ENCODE results near the gene ZNF76.

ZNF76 gene

DNA sequence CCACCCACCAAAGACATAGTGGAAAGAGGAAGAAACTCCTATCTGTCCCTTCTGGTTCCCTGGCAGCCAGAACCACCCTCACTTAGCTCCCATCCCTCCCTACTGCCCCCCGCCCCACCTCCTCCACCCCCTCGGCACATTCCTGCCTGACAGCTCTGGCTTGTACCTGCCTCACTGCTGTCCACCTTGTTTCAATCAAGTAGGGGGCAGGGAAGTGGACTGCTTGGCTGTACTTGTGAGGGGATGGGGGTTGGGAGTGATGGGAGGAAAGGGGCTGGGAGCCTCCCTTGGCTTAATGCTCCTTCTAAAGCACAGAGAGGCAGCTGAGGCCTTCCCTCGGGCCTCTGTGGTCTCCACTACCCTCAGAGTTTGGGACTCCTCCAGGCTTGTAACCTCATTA lies 22.1 kb upstream of the ZNF76 start:
- no peak for DNase-seq

GRCh38 chr6:35238843-35239289 lies 20.7 kb upstream of the ZNF76 start:
- no peak for DNase-seq

GRCh38 chr6:35239581-35239980 lies 20.0 kb upstream of the ZNF76 start:
- DNase-seq = no peak

DNA sequence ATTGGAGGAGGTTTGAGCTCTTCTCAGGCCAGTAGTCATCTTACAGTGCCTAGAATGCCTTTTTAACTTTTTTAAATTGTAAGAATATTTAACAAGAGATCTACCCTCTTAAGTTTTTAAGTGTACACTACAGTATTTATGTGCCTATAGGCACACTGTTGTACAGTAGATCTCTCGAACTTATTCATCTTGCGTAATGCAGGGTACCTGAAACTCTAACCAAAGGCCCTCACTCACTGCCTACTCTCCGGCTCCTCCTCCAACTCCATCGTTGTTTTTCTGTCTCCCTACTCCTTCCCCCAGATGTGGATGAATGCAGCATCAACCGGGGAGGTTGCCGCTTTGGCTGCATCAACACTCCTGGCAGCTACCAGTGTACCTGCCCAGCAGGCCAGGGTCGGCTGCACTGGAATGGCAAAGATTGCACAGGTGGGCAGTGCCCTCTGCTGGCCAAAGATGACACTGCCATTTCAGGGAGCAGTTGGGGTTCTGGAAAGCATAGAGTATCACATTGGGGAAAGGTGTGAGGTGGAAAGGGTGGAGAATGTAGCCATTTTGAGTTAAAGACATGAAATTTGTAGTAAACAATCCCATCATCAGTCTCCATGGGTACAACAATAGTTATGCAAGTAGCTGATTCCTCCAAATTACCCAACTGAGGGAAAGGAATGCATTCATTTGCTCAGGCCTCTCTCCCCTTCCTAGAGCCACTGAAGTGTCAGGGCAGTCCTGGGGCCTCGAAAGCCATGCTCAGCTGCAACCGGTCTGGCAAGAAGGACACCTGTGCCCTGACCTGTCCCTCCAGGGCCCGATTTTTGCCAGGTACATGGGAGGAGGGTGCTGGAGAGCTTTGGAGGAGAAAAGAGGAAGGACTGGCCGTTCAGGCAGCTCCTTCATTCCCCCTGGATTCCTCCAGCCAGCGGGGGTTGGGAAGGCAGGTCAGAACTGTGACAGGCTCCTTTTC lies 18.4 kb upstream of the ZNF76 start:
- DNase-seq = peak; percentile 58 to 77 (median 68)

GRCh38 chr6:35242486-35242885 lies 17.0 kb upstream of the ZNF76 start:
- DNase-seq = no peak

DNA sequence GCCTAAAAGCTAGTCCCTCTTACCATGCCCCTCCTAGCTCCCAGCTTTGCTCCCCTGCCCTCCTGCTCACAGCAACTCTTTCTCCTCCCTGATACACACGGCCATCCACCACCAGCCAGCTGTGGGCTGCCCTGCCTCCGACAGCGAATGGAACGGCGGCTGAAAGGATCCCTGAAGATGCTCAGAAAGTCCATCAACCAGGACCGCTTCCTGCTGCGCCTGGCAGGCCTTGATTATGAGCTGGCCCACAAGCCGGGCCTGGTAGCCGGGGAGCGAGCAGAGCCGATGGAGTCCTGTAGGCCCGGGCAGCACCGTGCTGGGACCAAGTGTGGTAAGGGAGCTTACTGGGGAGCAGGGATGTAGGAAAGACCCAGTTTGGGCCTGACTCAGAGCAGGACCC lies 16.6 kb upstream of the ZNF76 start:
- no peak for DNase-seq

DNA sequence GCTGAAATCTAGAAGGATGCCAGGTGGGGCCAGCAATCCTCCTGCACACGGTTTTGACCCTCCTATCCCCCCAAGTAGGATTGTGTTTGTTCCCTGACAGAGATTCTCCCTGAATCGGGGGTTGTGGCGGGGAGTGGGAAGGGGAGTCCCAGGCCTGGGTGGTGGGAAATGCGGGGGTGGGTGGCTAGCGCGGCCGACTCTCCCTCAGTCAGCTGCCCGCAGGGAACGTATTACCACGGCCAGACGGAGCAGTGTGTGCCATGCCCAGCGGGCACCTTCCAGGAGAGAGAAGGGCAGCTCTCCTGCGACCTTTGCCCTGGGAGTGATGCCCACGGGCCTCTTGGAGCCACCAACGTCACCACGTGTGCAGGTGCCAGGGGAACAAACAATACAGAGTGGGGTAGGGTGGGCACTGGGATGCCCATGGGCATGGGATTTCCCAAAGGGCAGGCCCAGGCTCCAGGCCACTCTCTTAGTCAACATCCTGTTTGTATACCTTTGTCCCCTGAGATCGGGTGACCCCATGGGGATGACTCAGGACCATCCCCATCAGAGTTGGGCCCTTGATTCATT lies 16.1 kb upstream of the ZNF76 start:
- DNase-seq = no peak

- DNase-seq = no peak
Observed at GRCh38 chr6:35244551-35244950, 15.0 kb upstream of the ZNF76 start.

DNA sequence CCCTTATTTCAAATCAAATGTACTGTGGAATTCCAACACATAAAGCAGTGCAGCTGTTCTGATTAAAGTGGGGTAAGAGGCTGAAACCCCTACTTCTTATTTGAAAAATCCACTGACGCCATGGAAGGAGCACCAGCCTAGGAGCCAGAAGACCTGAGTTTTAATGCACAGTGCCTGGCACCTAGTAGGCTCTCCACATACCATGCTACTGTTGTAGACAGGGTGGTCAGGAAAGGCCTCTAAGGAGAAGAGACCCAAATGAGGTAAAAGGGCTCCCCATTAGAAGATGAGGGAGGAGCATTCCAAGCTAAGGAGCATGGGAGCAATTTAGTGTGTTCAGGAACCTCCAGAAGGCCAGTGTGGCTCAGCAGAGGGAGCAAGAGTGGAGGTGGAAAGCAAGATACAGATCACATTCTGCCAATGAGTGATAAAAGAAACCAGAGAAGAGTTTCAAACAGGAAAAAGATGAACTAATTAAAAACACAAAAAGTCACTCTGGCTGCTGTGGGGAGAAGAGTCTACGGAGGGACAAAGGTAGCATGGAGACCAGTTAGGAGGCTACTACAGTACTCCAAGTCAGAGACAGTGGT lies 11.8 kb upstream of the ZNF76 start:
- no peak for DNase-seq

DNA sequence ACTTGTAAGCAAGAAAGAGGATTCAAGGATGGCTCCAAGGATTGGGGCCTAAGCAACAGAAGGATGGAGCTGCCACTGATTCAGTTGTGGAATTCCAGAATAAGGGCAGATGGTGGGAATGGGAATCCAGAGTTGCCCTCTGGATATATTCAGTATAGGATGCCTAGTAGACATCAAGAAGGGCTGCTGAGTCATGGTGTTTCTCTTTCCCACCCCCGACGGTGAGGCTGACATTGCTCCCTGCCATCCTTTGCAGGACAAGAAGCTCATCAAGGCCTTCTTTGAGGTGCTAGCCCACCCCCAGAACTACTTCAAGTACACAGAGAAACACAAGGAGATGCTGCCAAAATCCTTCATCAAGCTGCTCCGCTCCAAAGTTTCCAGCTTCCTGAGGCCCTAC lies 11.2 kb upstream of the ZNF76 start:
- DNase-seq = no peak

DNA sequence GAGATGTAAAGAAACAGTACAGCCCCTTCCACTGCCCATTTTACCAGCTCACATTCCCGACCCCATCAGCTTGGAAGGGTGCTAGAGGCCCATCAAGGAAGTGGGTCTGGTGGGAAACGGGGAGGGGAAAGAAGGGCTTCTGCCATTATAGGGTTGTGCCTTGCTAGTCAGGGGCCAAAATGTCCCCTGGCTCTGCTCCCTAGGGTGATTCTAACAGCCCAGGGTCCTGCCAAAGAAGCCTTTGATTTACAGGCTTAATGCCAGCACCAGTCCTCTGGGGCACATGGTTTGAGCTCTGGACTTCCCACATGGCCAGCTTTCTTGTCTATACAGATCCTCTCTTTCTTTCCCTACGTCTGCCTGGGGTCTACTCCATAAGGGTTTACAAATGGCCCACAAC lies 10.6 kb upstream of the ZNF76 start:
- DNase-seq = no peak

DNA sequence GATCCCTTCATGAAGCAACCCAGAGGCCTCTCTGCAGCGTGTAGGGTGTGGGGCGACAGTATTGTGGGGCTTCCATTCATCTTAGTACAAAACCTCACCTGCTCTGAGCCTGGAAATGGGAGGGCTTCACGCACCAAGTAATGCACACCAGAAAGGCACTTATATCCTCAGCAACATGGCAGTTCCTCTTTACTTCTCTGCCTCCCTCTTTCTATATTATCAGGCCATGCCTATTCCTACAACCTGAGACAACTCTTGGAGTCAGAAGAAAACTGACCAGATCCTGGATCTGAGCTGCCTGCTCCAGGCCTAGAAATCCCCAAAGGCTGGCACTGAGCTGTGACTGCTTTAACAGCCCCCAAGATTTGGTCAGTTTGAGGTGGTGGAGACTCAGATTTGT lies 7.6 kb upstream of the ZNF76 start:
- no peak for DNase-seq

DNA sequence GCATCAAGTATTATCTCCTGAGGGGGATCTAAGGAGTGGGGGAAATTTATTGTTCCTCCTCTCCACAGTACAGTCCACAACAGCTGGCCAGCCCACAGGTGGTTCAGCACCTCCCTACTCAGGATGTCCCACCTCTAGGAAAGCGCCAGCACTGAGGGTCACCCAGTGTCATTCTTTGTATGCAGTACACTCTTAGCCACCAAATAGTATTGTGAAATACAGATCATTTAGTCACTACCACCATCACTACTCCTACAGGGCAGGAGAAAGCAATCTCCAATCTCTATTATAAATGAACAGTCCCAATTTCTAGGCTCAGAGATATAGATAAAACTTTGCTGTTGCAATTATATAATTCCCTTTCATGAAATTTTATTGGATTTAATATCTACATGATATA lies 6.3 kb upstream of the ZNF76 start:
- no peak for DNase-seq

GRCh38 chr6:35258336-35258735 lies 1.2 kb upstream of the ZNF76 start:
- DNase-seq = no peak

DNA sequence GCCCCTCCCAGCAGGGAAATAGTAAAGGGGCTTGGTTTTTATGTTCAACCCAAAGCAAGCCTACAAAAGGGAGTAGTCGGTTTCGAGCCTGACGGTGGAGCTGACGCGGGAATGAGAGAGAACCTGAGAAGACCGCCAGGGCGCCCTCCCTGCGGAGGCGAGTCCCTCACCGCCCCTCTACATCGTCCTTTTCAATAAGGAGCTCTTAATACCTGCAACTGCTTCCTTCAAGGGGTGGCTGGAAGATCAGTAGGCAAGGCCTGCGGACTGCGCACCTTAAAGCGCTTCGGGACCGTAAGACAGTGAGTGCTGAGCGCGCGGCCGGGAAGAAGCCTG lies 709 bp upstream of the ZNF76 start:
- peak in 1 of 4 experiments; percentile 27 for DNase-seq

- DNase-seq = peak; percentile 67 to 85 (median 79)
Observed at GRCh38 chr6:35259948-35260590, 534 bp downstream of the ZNF76 start.

GRCh38 chr6:35260591-35261570 lies 1.3 kb downstream of the ZNF76 start:
- DNase-seq = no peak

DNA sequence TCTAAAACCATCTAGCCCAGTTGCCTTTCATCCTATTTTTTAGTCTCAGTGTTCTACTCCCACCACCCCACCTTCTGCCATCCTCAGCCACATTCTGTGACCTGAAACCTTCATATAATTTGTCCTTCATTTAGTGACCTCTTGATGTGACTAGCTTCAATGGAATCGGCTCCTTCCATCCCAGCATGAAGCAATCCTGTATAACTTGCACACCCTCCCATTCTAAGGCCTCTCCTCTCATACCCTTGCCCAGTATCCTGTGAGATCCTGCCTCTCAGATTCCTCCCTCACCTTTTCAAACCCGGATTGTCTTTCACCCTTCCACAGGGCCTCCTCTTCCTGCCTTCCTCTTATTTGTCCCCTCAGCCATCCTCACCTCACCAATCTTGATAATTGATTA lies 3.1 kb downstream of the ZNF76 start:
- DNase-seq = no peak

GRCh38 chr6:35264550-35265274 lies 5.2 kb downstream of the ZNF76 start:
- no peak for DNase-seq

- DNase-seq = no peak
Observed at GRCh38 chr6:35265523-35265922, 6.0 kb downstream of the ZNF76 start.

GRCh38 chr6:35267446-35267845 lies 7.9 kb downstream of the ZNF76 start:
- DNase-seq = no peak

All from suppressor macrophage (primary cell).